LNCAP (cell line): ENCODE results near the gene METTL22.

Experiments used
- CTCF ChIP-seq: fragments of 450-650 bp; IDR thresholded peaks from 2 replicates; pipeline ENCODE4 v1.5.1; 2017; ENCODE audit warnings: mild to moderate bottlenecking

Gene METTL22

GRCh38 chr16:8663192-8664089 is 41.9 kb downstream of the METTL22 start:
- TF ChIP-seq CTCF = no peak

GRCh38 chr16:8665529-8665928 is 44.0 kb downstream of the METTL22 start:
- no peak for TF ChIP-seq CTCF

GRCh38 chr16:8667492-8667891 is 46.0 kb downstream of the METTL22 start:
- TF ChIP-seq CTCF = no peak

GRCh38 chr16:8668113-8668512 is 46.6 kb downstream of the METTL22 start:
- no peak for TF ChIP-seq CTCF

GRCh38 chr16:8669481-8669880 is 48.0 kb downstream of the METTL22 start:
- TF ChIP-seq CTCF = no peak

- TF ChIP-seq CTCF = no peak
These were observed 48.6 kb downstream of the METTL22 start for GRCh38 chr16:8670014-8670560.

GRCh38 chr16:8673611-8674412 is 52.3 kb downstream of the METTL22 start:
- TF ChIP-seq CTCF = no peak
